ENCODE measurements around the gene CDH4.

CDH4 gene

DNA sequence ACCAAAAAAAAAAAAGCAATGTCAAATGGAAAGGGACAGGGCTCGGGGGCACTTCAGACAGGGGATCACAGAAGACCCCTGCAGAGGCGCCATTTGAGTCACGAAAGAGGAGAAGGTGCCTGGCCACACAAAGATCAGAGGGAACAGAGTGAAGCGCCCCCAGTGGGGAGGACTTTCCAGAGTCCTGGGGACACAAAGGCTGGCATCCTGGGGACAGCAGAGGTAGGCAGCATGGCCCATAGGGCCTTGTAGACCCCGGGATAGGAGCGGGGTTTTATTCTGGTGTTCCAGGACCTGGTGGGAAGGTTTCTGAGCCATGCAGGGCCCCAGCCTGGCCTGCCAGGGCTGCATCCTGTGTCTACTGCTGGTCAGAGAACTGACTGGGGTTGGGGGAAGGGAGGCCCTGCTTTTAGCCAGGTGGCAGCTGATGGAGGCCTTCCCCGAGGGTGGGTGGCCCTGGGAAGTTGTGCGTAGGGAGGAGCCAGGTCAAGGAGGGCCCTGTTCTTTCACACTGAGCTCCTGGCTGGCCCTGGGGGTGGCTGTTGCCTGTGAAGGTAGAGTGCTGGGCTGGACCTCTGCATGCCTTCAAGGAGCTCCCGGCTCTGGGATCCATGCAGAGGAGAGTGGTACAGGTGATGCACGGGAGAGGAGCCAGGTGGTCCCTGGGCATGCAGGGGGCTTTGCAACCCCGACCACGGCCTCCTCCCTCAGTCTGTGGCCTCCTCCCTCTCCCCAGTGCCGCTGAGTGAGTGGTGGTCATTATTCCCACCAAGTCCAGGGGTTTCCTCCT lies 117.9 kb downstream of the CDH4 start:
- H3K36me3 ChIP-seq, result no peaks in the 10 kb centered on the region
- H3K27ac ChIP-seq, result no peak overlapping the region
- H3K9me3 ChIP-seq, result no peaks in the 10 kb centered on the region
- TF ChIP-seq CTCF (IDR thresholded peaks at IDR 0.05), result no peak
- no peaks in the 10 kb centered on the region for H3K27me3 ChIP-seq
- no peaks in the 10 kb centered on the region for H3K4me1 ChIP-seq (ENCODE audit: control insufficient read depth in 1 of 2, insufficient read depth in 1 of 2, low read depth in 1 of 2, low read length in 1 of 2)
- no peak overlapping the region for H3K4me3 ChIP-seq (ENCODE audit: low read depth in 1 of 2, low read length in 1 of 2)

- TF ChIP-seq CTCF (IDR thresholded peaks at IDR 0.05), result no peak
- H3K4me3 ChIP-seq (ENCODE audit: low read depth in 1 of 2, low read length in 1 of 2), result no peak overlapping the region
Observed at GRCh38 chr20:61370841-61371303, 118.8 kb downstream of the CDH4 start.

GRCh38 chr20:61371501-61372136 lies 119.6 kb downstream of the CDH4 start:
- Histone ChIP-seq H3K27me3 (no peaks in the 10 kb centered on the region), H3K9me3 (no peaks in the 10 kb centered on the region), H3K4me3 (ENCODE audit: low read depth in 1 of 2, low read length in 1 of 2) (no peak overlapping the region), H3K4me1 (ENCODE audit: control insufficient read depth in 1 of 2, insufficient read depth in 1 of 2, low read depth in 1 of 2, low read length in 1 of 2) (no peaks in the 10 kb centered on the region), H3K27ac (no peak overlapping the region), H3K36me3 (no peaks in the 10 kb centered on the region)
- no peak for TF ChIP-seq CTCF (IDR thresholded peaks at IDR 0.05)

More at GRCh38 chr20:61370841-61371303, 118.8 kb downstream of the CDH4 start:
- Histone ChIP-seq H3K27ac (no peak overlapping the region), H3K9me3 (no peaks in the 10 kb centered on the region), H3K4me1 (ENCODE audit: control insufficient read depth in 1 of 2, insufficient read depth in 1 of 2, low read depth in 1 of 2, low read length in 1 of 2) (no peaks in the 10 kb centered on the region), H3K36me3 (no peaks in the 10 kb centered on the region), H3K27me3 (no peaks in the 10 kb centered on the region)

GRCh38 chr20:61372137-61373054 lies 120.3 kb downstream of the CDH4 start:
- Histone ChIP-seq H3K4me1 (ENCODE audit: control insufficient read depth in 1 of 2, insufficient read depth in 1 of 2, low read depth in 1 of 2, low read length in 1 of 2) (no peaks in the 10 kb centered on the region), H3K27ac (no peak overlapping the region), H3K9me3 (no peaks in the 10 kb centered on the region), H3K36me3 (no peaks in the 10 kb centered on the region), H3K27me3 (no peaks in the 10 kb centered on the region), H3K4me3 (ENCODE audit: low read depth in 1 of 2, low read length in 1 of 2) (no peak overlapping the region)
- TF ChIP-seq CTCF (IDR thresholded peaks at IDR 0.05), result no peak

- Histone ChIP-seq H3K36me3 (no peaks in the 10 kb centered on the region), H3K27ac (no peak overlapping the region), H3K9me3 (no peaks in the 10 kb centered on the region), H3K27me3 (no peaks in the 10 kb centered on the region), H3K4me3 (ENCODE audit: low read depth in 1 of 2, low read length in 1 of 2) (no peak overlapping the region), H3K4me1 (ENCODE audit: control insufficient read depth in 1 of 2, insufficient read depth in 1 of 2, low read depth in 1 of 2, low read length in 1 of 2) (no peaks in the 10 kb centered on the region)
- TF ChIP-seq CTCF (IDR thresholded peaks at IDR 0.05), result no peak
Observed at GRCh38 chr20:61373055-61373399, 121.0 kb downstream of the CDH4 start.
